Measurements from ENCODE around the gene USP31.

GRCh38 chr16:23014592-23014991, 134.7 kb downstream of the USP31 start:
- TF ChIP-seq POLR2A (IDR thresholded peaks at IDR 0.05) (no peak), CTCF (IDR thresholded peaks at IDR 0.05) (no peak)

Data from right lobe of liver (tissue), 4 donors.